H9 (cell line): ENCODE results near the gene SRRM2. TPM values are rescaled to one million over a fixed set of nuclear protein-coding genes. Genes with fewer than 3 reads are reported as not detected.

Source experiments
- DNase-seq: peaks from one replicate; pipeline ENCODE4 v3.0.0-alpha.2; 2017
- H2AFZ ChIP-seq: one replicate; pipeline ENCODE4 v1.6.1; 2013; ENCODE audit warnings: mild to moderate bottlenecking, low read length, control low read depth, moderate library complexity
- H2AK5ac ChIP-seq: 2 replicates; pipeline ENCODE4 v1.6.1; 2013; ENCODE audit warnings: low read length, control low read depth, mixed read lengths; ENCODE audit not compliant: insufficient read length
- H2BK120ac ChIP-seq: one replicate; pipeline ENCODE4 v1.6.1; 2013; ENCODE audit warnings: low read depth, mild to moderate bottlenecking, low read length, control low read depth, inconsistent platforms; ENCODE audit not compliant: poor library complexity, severe bottlenecking
- H2BK12ac ChIP-seq: 2 replicates; pipeline ENCODE4 v1.6.1; 2013; ENCODE audit warnings: low read length, control low read depth, mixed read lengths, low read depth; ENCODE audit not compliant: insufficient read length
- H2BK15ac ChIP-seq: 2 replicates; pipeline ENCODE4 v1.6.1; 2013; ENCODE audit warnings: low read depth, low read length, control low read depth
- H2BK20ac ChIP-seq: one replicate; pipeline ENCODE4 v1.6.1; 2013; ENCODE audit warnings: low read depth, mild to moderate bottlenecking, low read length, control low read depth, inconsistent platforms; ENCODE audit not compliant: poor library complexity, severe bottlenecking
- H2BK5ac ChIP-seq: 2 replicates; pipeline ENCODE4 v1.6.1; 2013; ENCODE audit warnings: low read length, control low read depth, mixed read lengths; ENCODE audit not compliant: insufficient read length
- H3K14ac ChIP-seq: 2 replicates; pipeline ENCODE4 v1.6.1; 2013; ENCODE audit warnings: low read length, control low read depth; ENCODE audit not compliant: insufficient read depth
- H3K18ac ChIP-seq: 2 replicates; pipeline ENCODE4 v1.6.1; 2013; ENCODE audit warnings: low read depth, mild to moderate bottlenecking, mixed read lengths, low read length, control low read depth; ENCODE audit not compliant: insufficient read length
- H3K23ac ChIP-seq: 2 replicates; pipeline ENCODE4 v1.6.1; 2013; ENCODE audit warnings: low read length, control low read depth, mixed read lengths, low read depth; ENCODE audit not compliant: insufficient read length
- H3K23me2 ChIP-seq: 2 replicates; pipeline ENCODE4 v1.6.1; 2013; ENCODE audit warnings: low read depth, mild to moderate bottlenecking, mixed read lengths, low read length, control low read depth; ENCODE audit not compliant: insufficient read length, poor library complexity, severe bottlenecking
- H3K27ac ChIP-seq: 2 replicates; pipeline ENCODE4 v1.5.1; 2013; ENCODE audit warnings: low read length, control low read depth, mixed read lengths, low read depth; ENCODE audit not compliant: insufficient read length
- H3K27me3 ChIP-seq: 2 replicates; pipeline ENCODE4 v1.6.1; 2013; ENCODE audit warnings: low read length, control low read depth, inconsistent platforms; ENCODE audit not compliant: insufficient read depth
- H3K4ac ChIP-seq: 2 replicates; pipeline ENCODE4 v1.6.1; 2013; ENCODE audit warnings: low read depth, mild to moderate bottlenecking, control low read depth, inconsistent platforms, low read length, moderate library complexity
- H3K4me1 ChIP-seq: 2 replicates; pipeline ENCODE4 v1.6.1; 2013; ENCODE audit warnings: low read length, control low read depth, inconsistent platforms; ENCODE audit not compliant: insufficient read depth
- H3K4me2 ChIP-seq: 2 replicates; pipeline ENCODE4 v1.6.1; 2013; ENCODE audit warnings: low read length, control low read depth, mixed read lengths; ENCODE audit not compliant: insufficient read length, insufficient read depth
- H3K56ac ChIP-seq: 2 replicates; pipeline ENCODE4 v1.6.1; 2013; ENCODE audit warnings: low read depth, mild to moderate bottlenecking, mixed read lengths, low read length, control low read depth; ENCODE audit not compliant: insufficient read length
- H3K79me1 ChIP-seq: 2 replicates; pipeline ENCODE4 v1.6.1; 2013; ENCODE audit warnings: low read depth, mild to moderate bottlenecking, moderate library complexity, low read length, control low read depth, inconsistent platforms; ENCODE audit not compliant: insufficient read depth, poor library complexity, severe bottlenecking
- H3K79me2 ChIP-seq: 2 replicates; pipeline ENCODE4 v1.6.1; 2013; ENCODE audit warnings: low read length, control low read depth, inconsistent platforms; ENCODE audit not compliant: insufficient read depth
- H3K9ac ChIP-seq: 2 replicates; pipeline ENCODE4 v1.6.1; 2013; ENCODE audit warnings: low read length, control low read depth, mixed read lengths; ENCODE audit not compliant: insufficient read length; ENCODE audit errors: extremely low read depth
- H3K9me3 ChIP-seq: one replicate; pipeline ENCODE4 v1.6.1; 2013; ENCODE audit warnings: low read depth, low read length, inconsistent platforms; ENCODE audit not compliant: control insufficient read depth
- H3T11ph ChIP-seq: one replicate; pipeline ENCODE4 v1.6.1; 2013; ENCODE audit warnings: mild to moderate bottlenecking, low read length, control low read depth, inconsistent platforms
- H4K20me1 ChIP-seq: one replicate; pipeline ENCODE4 v1.6.1; 2013; ENCODE audit not compliant: control insufficient read depth, insufficient read length, insufficient read depth
- H4K5ac ChIP-seq: 2 replicates; pipeline ENCODE4 v1.6.1; 2013; ENCODE audit warnings: low read depth, mild to moderate bottlenecking, mixed read lengths, low read length, control low read depth; ENCODE audit not compliant: insufficient read length
- H4K8ac ChIP-seq: replicated peaks from 2 replicates; pipeline ENCODE4 v1.6.1; 2013; ENCODE audit warnings: low read length, control low read depth, mixed read lengths, low read depth; ENCODE audit not compliant: insufficient read length
- H4K91ac ChIP-seq: 2 replicates; pipeline ENCODE4 v1.6.1; 2013; ENCODE audit warnings: low read depth, mild to moderate bottlenecking, moderate library complexity, mixed read lengths, low read length, control low read depth; ENCODE audit not compliant: insufficient read length
- H3K27ac Mint-ChIP-seq, 3 experiments: 2 replicates in 2 of 3; 3 replicates in 1 of 3; pipeline ENCODE4 v1.8.0; 2020 to 2021; ENCODE audit warnings: mixed read lengths in 3 of 3, mild to moderate bottlenecking in 1 of 3, moderate library complexity in 1 of 3
- H3K27me3 Mint-ChIP-seq: 2 replicates; pipeline ENCODE4 v1.8.0; 2021; ENCODE audit warnings: low read depth, mild to moderate bottlenecking, moderate library complexity, mixed read lengths
- H3K36me3 Mint-ChIP-seq, 3 experiments: 2 replicates in 2 of 3; 3 replicates in 1 of 3; pipeline ENCODE4 v1.8.0; 2020 to 2021; ENCODE audit warnings: low read depth in 3 of 3, mixed read lengths in 3 of 3; ENCODE audit not compliant: insufficient read depth in 1 of 3
- H3K4me1 Mint-ChIP-seq, 2 experiments: 2 replicates each; pipeline ENCODE4 v1.8.0; 2020; ENCODE audit warnings: mixed read lengths in 2 of 2
- H3K4me3 Mint-ChIP-seq, 2 experiments: 2 replicates in 1 of 2; 3 replicates in 1 of 2; pipeline ENCODE4 v1.8.0; 2020 to 2021; ENCODE audit warnings: mild to moderate bottlenecking in 2 of 2, mixed read lengths in 2 of 2, moderate library complexity in 1 of 2
- H3K9me3 Mint-ChIP-seq, 2 experiments: 2 replicates in 1 of 2; 3 replicates in 1 of 2; pipeline ENCODE4 v1.8.0; 2020; ENCODE audit warnings: mild to moderate bottlenecking in 2 of 2, mixed read lengths in 2 of 2, moderate library complexity in 1 of 2
- WGBS: extraction: QIAGEN DNeasy Blood & Tissue Kit; methylation state at CpG from one replicate; pipeline ENCODE4 v1.1.7; 2013; ENCODE audit warnings: missing lambda C conversion rate, low lambda C conversion rate, mixed read lengths; ENCODE audit not compliant: insufficient read length; ENCODE audit errors: extremely low coverage; 5-methylcytosine and 5-hydroxymethylcytosine counted together
- total RNA-seq: library from RNA; stranded (reverse); gene quantifications from 2 replicates; pipeline ENCODE4 v1.2.1, GENCODE V29; 2021
- TF ChIP-seq, protein P1 (sequence below): fragments of 200-600 bp; sonication (generic); conservative IDR thresholded peaks from 3 replicates; pipeline ENCODE4 v1.8.0; 2021; ENCODE audit warnings: antibody characterized with exemption, mild to moderate bottlenecking

Gene SRRM2
- total RNA-seq, 1 experiment from 2014 or later = 694 TPM

DNA sequence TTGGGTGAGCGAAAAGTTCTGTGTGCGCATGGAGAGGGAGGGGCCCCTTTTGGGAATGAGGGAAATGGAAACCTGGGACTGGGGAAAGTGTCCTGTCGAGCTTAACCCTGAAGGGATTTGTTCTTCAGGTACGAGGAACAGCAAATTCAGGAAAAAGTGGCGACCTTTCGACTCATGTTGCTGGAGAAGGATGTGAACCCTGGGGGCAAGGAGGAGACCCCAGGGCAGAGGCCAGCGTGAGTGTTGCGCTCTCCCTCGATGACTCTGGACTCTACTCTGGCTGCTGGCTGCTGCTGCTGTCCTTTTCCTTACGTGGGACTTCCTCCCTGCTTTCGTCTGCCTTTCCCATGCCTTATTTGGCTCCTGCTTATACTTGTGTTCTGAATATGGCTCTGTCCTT, 4.9 kb downstream of the SRRM2 start:
- H2BK5ac ChIP-seq = no peak overlapping the region
- H2AK5ac ChIP-seq = no peak overlapping the region
- WGBS = no CpG with 5 or more reads among the region's 11 CpGs
- H3K27ac ChIP-seq = no peak overlapping the region
- no peaks in the 10 kb centered on the region for H4K20me1 ChIP-seq
- H2AFZ ChIP-seq = no peak overlapping the region
- H2BK12ac ChIP-seq = no peak overlapping the region
- H3K79me2 ChIP-seq = peaks cover 51% of the 10 kb centered on the region
- no peaks in the 10 kb centered on the region for H3K9me3 ChIP-seq
- no peak overlapping the region for H3K14ac ChIP-seq
- Mint-ChIP-seq H3K27ac (peak overlapping the region; percentile 4 to 74 (median 57); a peak in 2 of 7 replicates), H3K4me1 (peaks cover 27 to 29% of the 10 kb centered on the region in 2 experiments), H3K4me3 (no peak overlapping the region), H3K27me3 (peaks cover 2% of the 10 kb centered on the region; the same call in 1 of the 2 replicates), H3K9me3 (peaks cover 17 to 24% of the 10 kb centered on the region in 2 experiments), H3K36me3 (peaks cover 84 to 91% (median 88%) of the 10 kb centered on the region in 3 experiments)
- H3K79me1 ChIP-seq = peaks cover 13% of the 10 kb centered on the region
- peaks cover 3% of the 10 kb centered on the region for H3K23me2 ChIP-seq
- H2BK120ac ChIP-seq = no peak overlapping the region
- no peak overlapping the region for H4K8ac ChIP-seq
- H3K56ac ChIP-seq = no peak overlapping the region
- no peak overlapping the region for H3K9ac ChIP-seq
- H3K4ac ChIP-seq = no peak overlapping the region
- no peak overlapping the region for H3K23ac ChIP-seq
- H3T11ph ChIP-seq = no peak overlapping the region
- TF ChIP-seq, protein P1, sequence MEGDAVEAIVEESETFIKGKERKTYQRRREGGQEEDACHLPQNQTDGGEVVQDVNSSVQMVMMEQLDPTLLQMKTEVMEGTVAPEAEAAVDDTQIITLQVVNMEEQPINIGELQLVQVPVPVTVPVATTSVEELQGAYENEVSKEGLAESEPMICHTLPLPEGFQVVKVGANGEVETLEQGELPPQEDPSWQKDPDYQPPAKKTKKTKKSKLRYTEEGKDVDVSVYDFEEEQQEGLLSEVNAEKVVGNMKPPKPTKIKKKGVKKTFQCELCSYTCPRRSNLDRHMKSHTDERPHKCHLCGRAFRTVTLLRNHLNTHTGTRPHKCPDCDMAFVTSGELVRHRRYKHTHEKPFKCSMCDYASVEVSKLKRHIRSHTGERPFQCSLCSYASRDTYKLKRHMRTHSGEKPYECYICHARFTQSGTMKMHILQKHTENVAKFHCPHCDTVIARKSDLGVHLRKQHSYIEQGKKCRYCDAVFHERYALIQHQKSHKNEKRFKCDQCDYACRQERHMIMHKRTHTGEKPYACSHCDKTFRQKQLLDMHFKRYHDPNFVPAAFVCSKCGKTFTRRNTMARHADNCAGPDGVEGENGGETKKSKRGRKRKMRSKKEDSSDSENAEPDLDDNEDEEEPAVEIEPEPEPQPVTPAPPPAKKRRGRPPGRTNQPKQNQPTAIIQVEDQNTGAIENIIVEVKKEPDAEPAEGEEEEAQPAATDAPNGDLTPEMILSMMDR = no peak
- no peak overlapping the region for H2BK20ac ChIP-seq
- H4K91ac ChIP-seq = no peak overlapping the region
- H3K4me2 ChIP-seq = no peak overlapping the region
- H4K5ac ChIP-seq = no peak overlapping the region
- no peak for DNase-seq
- H3K4me1 ChIP-seq = 0 out of 2 replicates have a peak, but pooled peaks cover 3% of the 10 kb centered on the region
- no peak overlapping the region for H3K18ac ChIP-seq
- no peaks in the 10 kb centered on the region for H3K27me3 ChIP-seq
- H2BK15ac ChIP-seq = no peak overlapping the region
